SK-N-SH (cell line): Measurements from ENCODE around the gene RHOT2. TPM values are rescaled to one million over a fixed set of nuclear protein-coding genes. Genes with fewer than 3 reads are reported as not detected.

Experiments used
- CTCF ChIA-PET: fragments of 300-600, 350-600 bp; formaldehyde crosslinking; extraction: SDS; loops from one replicate; lab custom pipeline; 2021; lab: Yijun Ruan, JAX
- POLR2A ChIA-PET: fragments of 350-600 bp; sonication (Branson Sonifier 250); formaldehyde crosslinking; extraction: SDS; loops from one replicate; lab custom pipeline; 2020; ENCODE audit warnings: antibody characterized with exemption, inconsistent platforms; lab: Yijun Ruan, JAX
- DNase-seq: peaks from one replicate; pipeline ENCODE4 v3.0.0; 2012
- H2AFZ ChIP-seq: fragments of 200-600 bp; sonication (generic); 2 replicates; pipeline ENCODE4 v1.8.1; 2016; ENCODE audit warnings: antibody characterized with exemption, mild to moderate bottlenecking, low read depth
- H3F3A ChIP-seq: fragments of 200-600 bp; sonication (generic); replicated peaks from 2 replicates; pipeline ENCODE3; 2016; ENCODE audit warnings: antibody characterized with exemption, mild to moderate bottlenecking; ENCODE audit not compliant: insufficient read depth
- H3K27ac ChIP-seq, 2 experiments: fragments of 200-500 bp in 1 of 2; fragments of 200-600 bp in 1 of 2; sonication (Bioruptor generic) in 1 of 2; sonication (generic), shearing (Covaris generic) in 1 of 2; 2 replicates each; pipeline versions ENCODE4 v1.5.1 to v1.6.1; 2014 to 2016; ENCODE audit warnings: low read depth in 2 of 2, inconsistent platforms in 1 of 2, low read length in 1 of 2, mild to moderate bottlenecking in 1 of 2, mixed read lengths in 1 of 2
- H3K27me3 ChIP-seq: fragments of 200-600 bp; sonication (generic), shearing (Covaris generic); 2 replicates; pipeline ENCODE4 v1.6.1; 2016; ENCODE audit warnings: mixed run types; ENCODE audit not compliant: insufficient read depth
- H3K36me3 ChIP-seq, 2 experiments: fragments of 200-500 bp in 1 of 2; fragments of 200-600 bp in 1 of 2; sonication (Bioruptor generic) in 1 of 2; sonication (generic) in 1 of 2; replicated peaks in 1 of 2; 2 replicates each; pipeline versions ENCODE3 to v1.5.1; 2014 to 2016; ENCODE audit warnings: low read length in 1 of 2, mild to moderate bottlenecking in 1 of 2; ENCODE audit not compliant: insufficient read depth in 2 of 2, control insufficient read depth in 1 of 2
- H3K4me1 ChIP-seq, 2 experiments: fragments of 200-500 bp in 1 of 2; fragments of 200-600 bp in 1 of 2; sonication (Bioruptor generic) in 1 of 2; sonication (generic), shearing (Covaris generic) in 1 of 2; 2 replicates each; pipeline versions ENCODE4 v1.5.1 to v1.6.1; 2014 to 2016; ENCODE audit warnings: low read depth in 1 of 2, low read length in 1 of 2, mixed run types in 1 of 2; ENCODE audit not compliant: insufficient read depth in 2 of 2, control insufficient read depth in 1 of 2
- H3K4me2 ChIP-seq: fragments of 200-600 bp; sonication (generic), shearing (Covaris generic); 2 replicates; pipeline ENCODE4 v1.6.1; 2017; ENCODE audit warnings: mixed run types
- H3K4me3 ChIP-seq, 2 experiments: fragments of 200-500 bp in 1 of 2; fragments of 200-600 bp in 1 of 2; sonication (Bioruptor generic) in 1 of 2; sonication (generic), shearing (Covaris generic) in 1 of 2; 2 replicates each; pipeline versions ENCODE4 v1.5.1 to v1.8.1; 2014 to 2016; ENCODE audit warnings: low read depth in 2 of 2, inconsistent platforms in 1 of 2, low read length in 1 of 2, mild to moderate bottlenecking in 1 of 2, mixed read lengths in 1 of 2, moderate library complexity in 1 of 2
- H3K79me2 ChIP-seq: fragments of 200-600 bp; sonication (generic); 2 replicates; pipeline ENCODE4 v1.8.1; 2017; ENCODE audit warnings: mild to moderate bottlenecking; ENCODE audit not compliant: insufficient read depth
- H3K9ac ChIP-seq: fragments of 200-600 bp; sonication (generic); 2 replicates; pipeline ENCODE4 v1.6.1; 2017; ENCODE audit warnings: mixed run types
- H3K9me2 ChIP-seq: fragments of 200-600 bp; sonication (generic); 2 replicates; pipeline ENCODE4 v1.6.1; 2017; ENCODE audit warnings: mixed run types
- H3K9me3 ChIP-seq: fragments of 200-600 bp; sonication (generic); 2 replicates; pipeline ENCODE4 v1.6.1; 2017; ENCODE audit warnings: mixed run types, mild to moderate bottlenecking, moderate library complexity
- H4K20me1 ChIP-seq: fragments of 200-600 bp; sonication (generic); 2 replicates; pipeline ENCODE4 v1.6.1; 2017; ENCODE audit warnings: mild to moderate bottlenecking, mixed run types; ENCODE audit not compliant: insufficient read depth
- CHD2 ChIP-seq: fragments of 150-350 bp; IDR thresholded peaks from 2 replicates; pipeline ENCODE4 v1.6.1; 2018; ENCODE audit warnings: low read length; ENCODE audit not compliant: partially characterized antibody
- ELF1 ChIP-seq: IDR thresholded peaks from 2 replicates; pipeline ENCODE4 v1.4.0; 2012
- FOSL2 ChIP-seq: IDR thresholded peaks from 2 replicates; pipeline ENCODE4 v1.4.0; 2012; ENCODE audit warnings: low read depth, mild to moderate bottlenecking, moderate library complexity, borderline replicate concordance
- FOXJ3 ChIP-seq: sonication (generic); formaldehyde crosslinking; IDR thresholded peaks from 2 replicates; pipeline ENCODE4 v1.5.1; 2020; ENCODE audit warnings: mild to moderate bottlenecking, missing genetic modification reagents
- FOXM1 ChIP-seq: IDR thresholded peaks from 2 replicates; pipeline ENCODE4 v1.4.0; 2012; ENCODE audit warnings: low read depth, mild to moderate bottlenecking
- GABPA ChIP-seq: IDR thresholded peaks from 2 replicates; pipeline ENCODE4 v1.4.0; 2012; ENCODE audit warnings: low read depth, mild to moderate bottlenecking
- GATA2 ChIP-seq: sonication (generic); formaldehyde crosslinking; IDR thresholded peaks from 2 replicates; pipeline ENCODE4 v1.5.0; 2020; ENCODE audit warnings: mild to moderate bottlenecking, missing genetic modification reagents
- JUND ChIP-seq: IDR thresholded peaks from 2 replicates; pipeline ENCODE4 v1.4.0; 2012
- MEF2A ChIP-seq: IDR thresholded peaks from 2 replicates; pipeline ENCODE4 v1.4.0; 2012; ENCODE audit warnings: low read depth, borderline replicate concordance
- MXI1 ChIP-seq: IDR thresholded peaks from 2 replicates; pipeline ENCODE4 v1.6.1; 2012; ENCODE audit warnings: mild to moderate bottlenecking, low read depth, low read length, improper control_type of control experiment
- NFIC ChIP-seq: IDR thresholded peaks from 2 replicates; pipeline ENCODE4 v1.4.0; 2012; ENCODE audit warnings: borderline replicate concordance
- NRF1 ChIP-seq: IDR thresholded peaks from 2 replicates; pipeline ENCODE4 v1.6.1; 2012; ENCODE audit warnings: low read depth, mild to moderate bottlenecking, low read length
- SIN3A ChIP-seq: IDR thresholded peaks from 2 replicates; pipeline ENCODE4 v1.6.1; 2012; ENCODE audit warnings: low read depth, mild to moderate bottlenecking, low read length, moderate library complexity, borderline replicate concordance
- TCF12 ChIP-seq: IDR thresholded peaks from 2 replicates; pipeline ENCODE4 v1.4.0; 2012
- TEAD4 ChIP-seq: IDR thresholded peaks from 2 replicates; pipeline ENCODE4 v1.4.0; 2012; ENCODE audit warnings: mild to moderate bottlenecking, borderline replicate concordance; ENCODE audit not compliant: insufficient read depth
- YY1 ChIP-seq: IDR thresholded peaks from 2 replicates; pipeline ENCODE4 v1.4.0; 2012; ENCODE audit warnings: low read depth, mild to moderate bottlenecking
- WGBS: methylation state at CpG from one replicate; pipeline ENCODE4 v1.1.6; 2017; ENCODE audit warnings: low lambda C conversion rate; 5-methylcytosine and 5-hydroxymethylcytosine counted together
- polyA plus RNA-seq, 3 experiments: library from polyadenylated mRNA; depleted of rRNA; stranded (reverse); fragments of >200 nt; gene quantifications; 2 replicates each; pipeline ENCODE4 v1.2.3, GENCODE V29; 2012
- TF ChIP-seq, protein P1 (sequence below): fragments of 150-350 bp; IDR thresholded peaks from 2 replicates; pipeline ENCODE4 v1.6.1; 2016; ENCODE audit warnings: mild to moderate bottlenecking, low read depth, low read length
- TF ChIP-seq, protein P2 (sequence below): fragments of 200-600 bp; sonication (generic); IDR thresholded peaks from 2 replicates; pipeline ENCODE4 v1.6.1; 2017; ENCODE audit warnings: antibody characterized with exemption, mild to moderate bottlenecking, moderate library complexity
- TF ChIP-seq, protein P3 (sequence below): IDR thresholded peaks from 2 replicates; pipeline ENCODE4 v1.4.0; 2012; ENCODE audit warnings: low read depth, borderline replicate concordance
- TF ChIP-seq, protein P4 (sequence below): IDR thresholded peaks from 2 replicates; pipeline ENCODE4 v1.6.1; 2012; ENCODE audit warnings: mild to moderate bottlenecking, low read depth, low read length, moderate library complexity
- TF ChIP-seq, protein P5 (sequence below): IDR thresholded peaks from 2 replicates; pipeline ENCODE4; 2012

Gene RHOT2
- polyA plus RNA-seq, 1 of the 3 experiments (the other 2 are of a cell fraction), result 229 TPM

DNA sequence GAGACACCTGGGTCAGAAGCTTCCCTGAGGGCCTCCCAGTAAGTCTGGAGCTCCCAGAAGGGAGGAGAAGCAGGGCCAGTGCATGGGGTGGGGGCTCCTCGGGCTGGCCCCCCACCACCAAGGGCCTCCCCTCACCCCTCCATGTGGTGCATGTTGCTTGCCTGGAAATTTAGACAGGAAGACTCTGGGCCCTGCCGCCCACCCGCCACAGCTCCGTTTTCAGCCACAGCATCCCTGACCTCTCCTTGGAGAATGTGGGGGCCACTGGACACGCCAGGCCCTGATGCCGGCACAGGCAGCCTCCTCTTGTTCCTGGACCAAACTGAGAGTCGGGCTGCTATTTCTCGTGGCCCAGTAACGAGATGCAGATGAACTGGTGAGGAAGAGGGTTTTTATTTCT, 29.1 kb upstream of the RHOT2 start:
- Histone ChIP-seq H4K20me1 (no peaks in the 10 kb centered on the region; the same call in 1 of the 2 replicates), H2AFZ (no peak overlapping the region), H3K36me3 (peaks cover 0 to 7% of the 10 kb centered on the region in 2 experiments), H3K9me3 (no peaks in the 10 kb centered on the region), H3K27me3 (no peaks in the 10 kb centered on the region), H3F3A (peaks cover 13% of the 10 kb centered on the region), H3K4me2 (no peak overlapping the region), H3K9ac (no peak overlapping the region), H3K4me1 (peaks cover 6 to 42% of the 10 kb centered on the region in 2 experiments; a peak in 2 of 4 replicates), H3K79me2 (peaks cover 22% of the 10 kb centered on the region; the same call in 1 of the 2 replicates), H3K9me2 (no peaks in the 10 kb centered on the region), H3K4me3 (no peak overlapping the region), H3K27ac (no peak overlapping the region)
- no peak for DNase-seq
- TF ChIP-seq GABPA (no peak), FOSL2 (no peak), YY1 (no peak), TEAD4 (no peak), TCF12 (no peak), NFIC (no peak)
- TF ChIP-seq, protein P1, sequence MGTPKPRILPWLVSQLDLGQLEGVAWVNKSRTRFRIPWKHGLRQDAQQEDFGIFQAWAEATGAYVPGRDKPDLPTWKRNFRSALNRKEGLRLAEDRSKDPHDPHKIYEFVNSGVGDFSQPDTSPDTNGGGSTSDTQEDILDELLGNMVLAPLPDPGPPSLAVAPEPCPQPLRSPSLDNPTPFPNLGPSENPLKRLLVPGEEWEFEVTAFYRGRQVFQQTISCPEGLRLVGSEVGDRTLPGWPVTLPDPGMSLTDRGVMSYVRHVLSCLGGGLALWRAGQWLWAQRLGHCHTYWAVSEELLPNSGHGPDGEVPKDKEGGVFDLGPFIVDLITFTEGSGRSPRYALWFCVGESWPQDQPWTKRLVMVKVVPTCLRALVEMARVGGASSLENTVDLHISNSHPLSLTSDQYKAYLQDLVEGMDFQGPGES, result no peak
- TF ChIP-seq, protein P2, sequence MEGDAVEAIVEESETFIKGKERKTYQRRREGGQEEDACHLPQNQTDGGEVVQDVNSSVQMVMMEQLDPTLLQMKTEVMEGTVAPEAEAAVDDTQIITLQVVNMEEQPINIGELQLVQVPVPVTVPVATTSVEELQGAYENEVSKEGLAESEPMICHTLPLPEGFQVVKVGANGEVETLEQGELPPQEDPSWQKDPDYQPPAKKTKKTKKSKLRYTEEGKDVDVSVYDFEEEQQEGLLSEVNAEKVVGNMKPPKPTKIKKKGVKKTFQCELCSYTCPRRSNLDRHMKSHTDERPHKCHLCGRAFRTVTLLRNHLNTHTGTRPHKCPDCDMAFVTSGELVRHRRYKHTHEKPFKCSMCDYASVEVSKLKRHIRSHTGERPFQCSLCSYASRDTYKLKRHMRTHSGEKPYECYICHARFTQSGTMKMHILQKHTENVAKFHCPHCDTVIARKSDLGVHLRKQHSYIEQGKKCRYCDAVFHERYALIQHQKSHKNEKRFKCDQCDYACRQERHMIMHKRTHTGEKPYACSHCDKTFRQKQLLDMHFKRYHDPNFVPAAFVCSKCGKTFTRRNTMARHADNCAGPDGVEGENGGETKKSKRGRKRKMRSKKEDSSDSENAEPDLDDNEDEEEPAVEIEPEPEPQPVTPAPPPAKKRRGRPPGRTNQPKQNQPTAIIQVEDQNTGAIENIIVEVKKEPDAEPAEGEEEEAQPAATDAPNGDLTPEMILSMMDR, result no peak
- TF ChIP-seq, protein P3, sequence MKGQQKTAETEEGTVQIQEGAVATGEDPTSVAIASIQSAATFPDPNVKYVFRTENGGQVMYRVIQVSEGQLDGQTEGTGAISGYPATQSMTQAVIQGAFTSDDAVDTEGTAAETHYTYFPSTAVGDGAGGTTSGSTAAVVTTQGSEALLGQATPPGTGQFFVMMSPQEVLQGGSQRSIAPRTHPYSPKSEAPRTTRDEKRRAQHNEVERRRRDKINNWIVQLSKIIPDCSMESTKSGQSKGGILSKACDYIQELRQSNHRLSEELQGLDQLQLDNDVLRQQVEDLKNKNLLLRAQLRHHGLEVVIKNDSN, result no peak
- WGBS, result 82% methylated on average over 8 of the region's 9 CpGs
- CTCF ChIA-PET, result interaction anchor here (0.9 to 1.4 kb wide), 5 partner anchors 9 to 29 kb away, joined by 3 to 11 read pairs (median 5); partner anchors contain the start of genes RHOT2 and WDR90
- POLR2A ChIA-PET, result no interaction called here

DNA sequence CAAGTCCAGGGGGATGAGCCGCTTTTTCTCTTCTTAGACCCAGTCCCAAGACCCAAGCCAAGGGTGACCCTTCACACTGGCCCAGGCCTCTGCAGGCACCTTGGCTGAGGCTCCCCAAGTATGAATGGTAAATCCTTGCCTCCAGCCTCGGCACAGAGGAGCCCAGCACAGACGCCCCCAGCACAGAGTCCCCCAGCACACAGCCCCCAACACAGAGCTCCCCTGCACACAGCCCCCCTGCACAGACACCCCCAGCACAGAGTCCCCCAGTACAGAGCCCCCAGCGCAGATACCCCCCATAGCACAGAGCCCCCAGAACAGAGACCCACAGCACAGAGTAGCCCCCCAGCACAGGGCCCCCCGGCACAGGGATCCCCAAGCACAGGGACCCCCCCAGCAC, 27.3 kb upstream of the RHOT2 start:
- H3K9me3 ChIP-seq, result no peaks in the 10 kb centered on the region
- no peak overlapping the region; a peak in 1 of 4 replicates for H3K27ac ChIP-seq
- no peak overlapping the region for H2AFZ ChIP-seq
- H4K20me1 ChIP-seq, result no peaks in the 10 kb centered on the region; the same call in 1 of the 2 replicates
- peak overlapping the region in 1 of 2 experiments; percentile 76; a peak in 1 of 4 replicates for H3K4me3 ChIP-seq
- no peaks in the 10 kb centered on the region for H3K9me2 ChIP-seq
- no peaks in the 10 kb centered on the region for H3K36me3 ChIP-seq
- peak overlapping the region; percentile 83; the same call in 1 of the 2 replicates for H3K9ac ChIP-seq
- POLR2A ChIA-PET, result no interaction called here
- peaks cover 13% of the 10 kb centered on the region for H3F3A ChIP-seq
- peaks cover 15% of the 10 kb centered on the region; the same call in 1 of the 2 replicates for H3K79me2 ChIP-seq
- H3K4me2 ChIP-seq, result peak overlapping the region; percentile 86
- 100% methylated on average over 3 of the region's 5 CpGs for WGBS
- H3K27me3 ChIP-seq, result no peaks in the 10 kb centered on the region
- CTCF ChIA-PET, result no interaction called here
- DNase-seq, result no peak
- H3K4me1 ChIP-seq, result peaks cover 6 to 32% of the 10 kb centered on the region in 2 experiments; a peak in 2 of 4 replicates
- TF ChIP-seq SIN3A, result no peak
- no peak for TF ChIP-seq FOXM1
- no peak for TF ChIP-seq JUND
- no peak for TF ChIP-seq ELF1
- TF ChIP-seq, protein P4, sequence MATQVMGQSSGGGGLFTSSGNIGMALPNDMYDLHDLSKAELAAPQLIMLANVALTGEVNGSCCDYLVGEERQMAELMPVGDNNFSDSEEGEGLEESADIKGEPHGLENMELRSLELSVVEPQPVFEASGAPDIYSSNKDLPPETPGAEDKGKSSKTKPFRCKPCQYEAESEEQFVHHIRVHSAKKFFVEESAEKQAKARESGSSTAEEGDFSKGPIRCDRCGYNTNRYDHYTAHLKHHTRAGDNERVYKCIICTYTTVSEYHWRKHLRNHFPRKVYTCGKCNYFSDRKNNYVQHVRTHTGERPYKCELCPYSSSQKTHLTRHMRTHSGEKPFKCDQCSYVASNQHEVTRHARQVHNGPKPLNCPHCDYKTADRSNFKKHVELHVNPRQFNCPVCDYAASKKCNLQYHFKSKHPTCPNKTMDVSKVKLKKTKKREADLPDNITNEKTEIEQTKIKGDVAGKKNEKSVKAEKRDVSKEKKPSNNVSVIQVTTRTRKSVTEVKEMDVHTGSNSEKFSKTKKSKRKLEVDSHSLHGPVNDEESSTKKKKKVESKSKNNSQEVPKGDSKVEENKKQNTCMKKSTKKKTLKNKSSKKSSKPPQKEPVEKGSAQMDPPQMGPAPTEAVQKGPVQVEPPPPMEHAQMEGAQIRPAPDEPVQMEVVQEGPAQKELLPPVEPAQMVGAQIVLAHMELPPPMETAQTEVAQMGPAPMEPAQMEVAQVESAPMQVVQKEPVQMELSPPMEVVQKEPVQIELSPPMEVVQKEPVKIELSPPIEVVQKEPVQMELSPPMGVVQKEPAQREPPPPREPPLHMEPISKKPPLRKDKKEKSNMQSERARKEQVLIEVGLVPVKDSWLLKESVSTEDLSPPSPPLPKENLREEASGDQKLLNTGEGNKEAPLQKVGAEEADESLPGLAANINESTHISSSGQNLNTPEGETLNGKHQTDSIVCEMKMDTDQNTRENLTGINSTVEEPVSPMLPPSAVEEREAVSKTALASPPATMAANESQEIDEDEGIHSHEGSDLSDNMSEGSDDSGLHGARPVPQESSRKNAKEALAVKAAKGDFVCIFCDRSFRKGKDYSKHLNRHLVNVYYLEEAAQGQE, result no peak
- TF ChIP-seq MXI1, result no peak
- TF ChIP-seq GATA2 (CRISPR knock-in tag), result no peak
- no peak for TF ChIP-seq NRF1
- TF ChIP-seq, protein P5, sequence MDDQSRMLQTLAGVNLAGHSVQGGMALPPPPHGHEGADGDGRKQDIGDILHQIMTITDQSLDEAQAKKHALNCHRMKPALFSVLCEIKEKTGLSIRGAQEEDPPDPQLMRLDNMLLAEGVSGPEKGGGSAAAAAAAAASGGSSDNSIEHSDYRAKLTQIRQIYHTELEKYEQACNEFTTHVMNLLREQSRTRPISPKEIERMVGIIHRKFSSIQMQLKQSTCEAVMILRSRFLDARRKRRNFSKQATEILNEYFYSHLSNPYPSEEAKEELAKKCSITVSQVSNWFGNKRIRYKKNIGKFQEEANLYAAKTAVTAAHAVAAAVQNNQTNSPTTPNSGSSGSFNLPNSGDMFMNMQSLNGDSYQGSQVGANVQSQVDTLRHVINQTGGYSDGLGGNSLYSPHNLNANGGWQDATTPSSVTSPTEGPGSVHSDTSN, result no peak
- no peak for TF ChIP-seq FOXJ3
- TF ChIP-seq TEAD4, result no peak
- no peak for TF ChIP-seq MEF2A
- TF ChIP-seq CHD2, result no peak
- TF ChIP-seq GABPA, result no peak
